Mesangial cell (primary cell): ENCODE data around the gene WNT8B. TPM values are rescaled to one million over a fixed set of nuclear protein-coding genes. Genes with fewer than 3 reads are reported as not detected.

Experiments
- total RNA-seq: library from RNA; depleted of rRNA; stranded (reverse); fragments of >200 nt; gene quantifications from 2 replicates; pipeline ENCODE4 v1.2.3, GENCODE V29; 2015

WNT8B gene
- total RNA-seq: not detected in 2 replicates

GRCh38 chr10:100462709-100463108 lies at the start of gene WNT8B:
WNT8B (plus strand) TSS chr10:100463009; CDS start chr10:100463169, 160 bp downstream.

GRCh38 chr10:100519311-100520051 lies 56.7 kb downstream of the WNT8B start, which contains the start of gene SEC31B:
SEC31B (minus strand) TSS chr10:100519861; CDS start chr10:100516952, 2,909 bp downstream.

GRCh38 chr10:100529475-100530298 lies 66.9 kb downstream of the WNT8B start, which contains the start of gene NDUFB8:
NDUFB8 (minus strand) TSS chr10:100529871; CDS start chr10:100529851, 20 bp downstream.

Other genes with a start within 250 kb of the WNT8B start
- 7.7 and 13.0 TPM in 2 replicates for gene CHUK, start 233.4 kb upstream of the WNT8B start, total RNA-seq
- 12.9 and 24.0 TPM in 2 replicates for gene CWF19L1, start 195.4 kb upstream of the WNT8B start, total RNA-seq
- gene BLOC1S2, start 176.3 kb upstream of the WNT8B start, total RNA-seq: 15.1 and 17.3 TPM in 2 replicates
- not detected in 2 replicates for gene PKD2L1, start 132.8 kb upstream of the WNT8B start, total RNA-seq
- 297 and 336 TPM in 2 replicates for gene SCD, start 115.8 kb upstream of the WNT8B start, total RNA-seq
- gene SEC31B, start 56.9 kb downstream of the WNT8B start, total RNA-seq: 2.3 and 3.3 TPM in 2 replicates
- gene NDUFB8, start 66.9 kb downstream of the WNT8B start, total RNA-seq: 222 TPM in 2 replicates
- gene HIF1AN, start 72.9 kb downstream of the WNT8B start, total RNA-seq: 8.5 and 10.3 TPM in 2 replicates